NCI-H226 (cell line): Measurements from ENCODE around the gene RAD23B.
A peak's percentile ranks its signal among the peaks of the same experiment; 100 is the strongest.
"Not testable (repeated sequence)": the region's sequence is repeated elsewhere in the genome, so short reads cannot be mapped to it uniquely, and the experiment has no call there.

Experiments used
- DNase-seq: peaks from one replicate; pipeline ENCODE4 v3.0.0-alpha.2; 2015

The RAD23B gene

GRCh38 chr9:107294756-107295155 is 11.7 kb downstream of the RAD23B start:
- DNase-seq = no peak

GRCh38 chr9:107295995-107296394 is 12.9 kb downstream of the RAD23B start:
- no peak for DNase-seq

- DNase-seq = not testable (repeated sequence)
Measured at GRCh38 chr9:107296592-107296991, 13.5 kb downstream of the RAD23B start.

GRCh38 chr9:107299437-107299836 is 16.4 kb downstream of the RAD23B start:
- DNase-seq = no peak

- DNase-seq = no peak
Measured at GRCh38 chr9:107306308-107306707, 23.2 kb downstream of the RAD23B start.

- no peak for DNase-seq
Measured at GRCh38 chr9:107307331-107307730, 24.3 kb downstream of the RAD23B start.

- no peak for DNase-seq
Measured at GRCh38 chr9:107308461-107308860, 25.4 kb downstream of the RAD23B start.

GRCh38 chr9:107309271-107309670 is 26.2 kb downstream of the RAD23B start:
- DNase-seq = no peak

- DNase-seq = no peak
Measured at GRCh38 chr9:107312376-107313050, 29.4 kb downstream of the RAD23B start.

GRCh38 chr9:107313555-107314096 is 30.5 kb downstream of the RAD23B start:
- no peak for DNase-seq

GRCh38 chr9:107314763-107315162 is 31.7 kb downstream of the RAD23B start:
- no peak for DNase-seq

- DNase-seq = no peak
Measured at GRCh38 chr9:107316795-107317661, 33.9 kb downstream of the RAD23B start.

- no peak for DNase-seq
Measured at GRCh38 chr9:107322643-107323042, 39.6 kb downstream of the RAD23B start.

- no peak for DNase-seq
Measured at GRCh38 chr9:107323836-107324585, 40.9 kb downstream of the RAD23B start.

GRCh38 chr9:107325842-107326241 is 42.8 kb downstream of the RAD23B start:
- no peak for DNase-seq

- DNase-seq = no peak
Measured at GRCh38 chr9:107328510-107328909, 45.4 kb downstream of the RAD23B start.

- no peak for DNase-seq
Measured at GRCh38 chr9:107330420-107330819, 47.3 kb downstream of the RAD23B start.

- DNase-seq = no peak
Measured at GRCh38 chr9:107332883-107333282, 49.8 kb downstream of the RAD23B start.

GRCh38 chr9:107333363-107333762 is 50.3 kb downstream of the RAD23B start:
- no peak for DNase-seq

- DNase-seq = no peak
Measured at GRCh38 chr9:107334103-107334776, 51.2 kb downstream of the RAD23B start.

- DNase-seq = no peak
Measured at GRCh38 chr9:107335331-107335730, 52.3 kb downstream of the RAD23B start.

GRCh38 chr9:107336718-107337360 is 53.8 kb downstream of the RAD23B start:
- peak; percentile 26 for DNase-seq
